Panc1 (cell line): Measurements from ENCODE around the gene NUP210L.

Source experiments
- CTCF ChIP-seq: fragments of 450-650 bp; IDR thresholded peaks from 2 replicates; pipeline ENCODE4 v1.5.1; 2017; ENCODE audit warnings: mild to moderate bottlenecking
- POLR2AphosphoS5 ChIP-seq: IDR thresholded peaks from 2 replicates; pipeline ENCODE4 v1.6.1; 2012; ENCODE audit warnings: mild to moderate bottlenecking, low read depth, low read length, moderate library complexity
- REST ChIP-seq, 2 experiments: IDR thresholded peaks; 2 replicates each; pipeline ENCODE4 v1.6.1; 2011 to 2012; ENCODE audit warnings: low read depth in 2 of 2, control low read depth in 1 of 2, low read length in 1 of 2, mild to moderate bottlenecking in 1 of 2, moderate library complexity in 1 of 2; ENCODE audit not compliant: insufficient read depth in 1 of 2
- SIN3A ChIP-seq: IDR thresholded peaks from 2 replicates; pipeline ENCODE4 v1.6.1; 2012; ENCODE audit warnings: low read depth, mild to moderate bottlenecking, low read length, moderate library complexity, borderline replicate concordance; ENCODE audit not compliant: insufficient read depth

GRCh38 chr1:153990468-153991150, 164.3 kb downstream of the NUP210L start, which contains the start of gene RPS27:
- TF ChIP-seq REST (IDR thresholded peaks at IDR 0.05; ENCODE audit: insufficient read depth in 1 of 2, low read depth in 2 of 2, low read length in 1 of 2), result peak in 1 of 2 experiments; percentile 45; a peak in 1 of 4 replicates
- no peak for TF ChIP-seq CTCF
- 0 out of 2 replicates have a peak, but pooled peaks have one; percentile 82 for TF ChIP-seq SIN3A
- TF ChIP-seq POLR2AphosphoS5, result peak; percentile 100
